Measurements from ENCODE around the gene APOM.

- no peak for TF ChIP-seq POLR2A (IDR thresholded peaks at IDR 0.05; ENCODE audit: low read depth, low read length)
- TF ChIP-seq TAF1 (IDR thresholded peaks at IDR 0.05; ENCODE audit: low read depth, low read length), result no peak
- TF ChIP-seq SPI1 (IDR thresholded peaks at IDR 0.05; ENCODE audit: low read depth, low read length), result no peak
Measured at GRCh38 chr6:31631209-31631608, 24.5 kb upstream of the APOM start.

Measured in GM12891 (cell line).